SU-DHL-6 (cell line): ENCODE results near the gene TNIK.

Source experiments
- H2AFZ ChIP-seq: fragments of 200-600 bp; sonication (generic); 2 replicates; pipeline ENCODE4 v1.6.1; 2014; ENCODE audit warnings: low read depth, mild to moderate bottlenecking, moderate library complexity, mixed read lengths, antibody characterized with exemption, low read length; ENCODE audit not compliant: severe bottlenecking
- H3F3A ChIP-seq: fragments of 200-600 bp; shearing (Covaris generic); 2 replicates; pipeline ENCODE4 v1.6.0; 2016; ENCODE audit warnings: antibody characterized with exemption, mild to moderate bottlenecking; ENCODE audit not compliant: insufficient read depth
- H3K27ac ChIP-seq: fragments of 200-600 bp; sonication (generic); 2 replicates; pipeline ENCODE4 v1.5.1; 2016; ENCODE audit warnings: low read depth, mild to moderate bottlenecking, low read length, moderate library complexity, mixed read lengths
- H3K27me3 ChIP-seq: fragments of 200-600 bp; sonication (generic), shearing (Covaris generic); 2 replicates; pipeline ENCODE4 v1.6.0; 2014; ENCODE audit warnings: mild to moderate bottlenecking, low read length
- H3K36me3 ChIP-seq: fragments of 200-600 bp; sonication (generic); 2 replicates; pipeline ENCODE4 v1.6.1; 2014; ENCODE audit warnings: mild to moderate bottlenecking, low read length, mixed read lengths
- H3K4me2 ChIP-seq: fragments of 300-600, 200-600 bp; shearing (Covaris generic), sonication (generic); 2 replicates; pipeline ENCODE4 v1.6.0; 2014; ENCODE audit warnings: low read length, low read depth, mild to moderate bottlenecking; ENCODE audit not compliant: poor library complexity, severe bottlenecking
- H3K4me3 ChIP-seq: fragments of 200-600 bp; sonication (generic); 2 replicates; pipeline ENCODE4 v1.5.1; 2014; ENCODE audit warnings: antibody characterized with exemption, low read length, mild to moderate bottlenecking, mixed read lengths; ENCODE audit not compliant: insufficient read depth, poor library complexity, severe bottlenecking
- H3K79me2 ChIP-seq: fragments of 200-600 bp; sonication (generic); 2 replicates; pipeline ENCODE4 v1.6.1; 2014; ENCODE audit warnings: mild to moderate bottlenecking, low read length, moderate library complexity; ENCODE audit not compliant: insufficient read depth
- H3K9ac ChIP-seq: fragments of 200-600 bp; sonication (generic); 2 replicates; pipeline ENCODE4 v1.7.0; 2014; ENCODE audit warnings: mild to moderate bottlenecking, low read length
- H3K9me2 ChIP-seq: fragments of 200-600 bp; sonication (generic); replicated peaks from 2 replicates; pipeline ENCODE4 v1.6.1; 2014; ENCODE audit warnings: low read length; ENCODE audit not compliant: insufficient read depth
- H3K9me3 ChIP-seq: fragments of 200-600 bp; sonication (generic); 2 replicates; pipeline ENCODE4 v1.6.1; 2014; ENCODE audit warnings: low read length, mixed read lengths; ENCODE audit not compliant: insufficient read depth
- H4K20me1 ChIP-seq: fragments of 200-600 bp; sonication (generic); 2 replicates; pipeline ENCODE4 v1.6.1; 2014; ENCODE audit warnings: low read depth, mild to moderate bottlenecking, antibody characterized with exemption, low read length, moderate library complexity, mixed read lengths
- CTCF ChIP-seq: fragments of 200-600 bp; sonication (generic); IDR thresholded peaks from one replicate; pipeline ENCODE4 v1.5.1; 2017; ENCODE audit warnings: antibody characterized with exemption, mild to moderate bottlenecking, low read length, moderate library complexity; ENCODE audit not compliant: insufficient read depth, poor library complexity, severe bottlenecking
- EZH2phosphoT487 ChIP-seq: fragments of 200-600 bp; sonication (generic), shearing (Covaris generic); conservative IDR thresholded peaks from 2 replicates; pipeline ENCODE4 v1.6.1; 2018; ENCODE audit warnings: mild to moderate bottlenecking, antibody characterized with exemption, low read length, moderate library complexity, mixed read lengths

TNIK gene

DNA sequence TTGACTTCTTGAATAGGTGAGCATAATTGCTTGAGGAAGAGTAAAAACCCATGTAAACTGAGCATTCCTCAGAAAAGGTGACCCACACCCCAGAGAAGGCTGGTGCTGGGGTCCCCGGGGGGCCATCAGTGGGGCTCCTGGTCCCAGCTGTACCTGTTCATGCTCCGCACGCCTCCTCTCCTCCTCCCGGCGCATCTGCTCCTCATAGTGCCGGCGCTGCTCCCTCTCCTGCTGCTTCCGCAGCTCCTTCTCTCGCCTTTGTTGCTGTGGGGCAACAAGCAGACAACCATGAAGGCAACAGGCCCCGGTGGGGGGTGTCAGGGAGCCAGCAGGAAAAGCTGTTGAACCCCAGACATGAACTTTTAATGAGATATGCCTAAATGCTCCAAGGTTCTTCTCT, 320.0 kb downstream of the TNIK start:
- no peak overlapping the region for H3K4me2 ChIP-seq
- no peaks in the 10 kb centered on the region for H3K9me3 ChIP-seq
- H3K9ac ChIP-seq, result no peak overlapping the region
- H3K27me3 ChIP-seq, result no peaks in the 10 kb centered on the region
- H3K9me2 ChIP-seq, result no peaks in the 10 kb centered on the region; the same call in 1 of the 2 replicates
- no peaks in the 10 kb centered on the region for H4K20me1 ChIP-seq
- TF ChIP-seq EZH2phosphoT487 (no peak), CTCF (no peak)
- H3F3A ChIP-seq, result no peaks in the 10 kb centered on the region
- H2AFZ ChIP-seq, result no peak overlapping the region
- H3K36me3 ChIP-seq, result no peaks in the 10 kb centered on the region
- no peaks in the 10 kb centered on the region for H3K79me2 ChIP-seq
- H3K27ac ChIP-seq, result no peak overlapping the region
- H3K4me3 ChIP-seq, result no peak overlapping the region

GRCh38 chr3:171138027-171138426, 322.2 kb downstream of the TNIK start:
- TF ChIP-seq EZH2phosphoT487 (no peak), CTCF (no peak)
- H3K4me2 ChIP-seq, result no peak overlapping the region
- H3K9me2 ChIP-seq, result no peaks in the 10 kb centered on the region
- H2AFZ ChIP-seq, result no peak overlapping the region
- H3K79me2 ChIP-seq, result no peaks in the 10 kb centered on the region
- H3K36me3 ChIP-seq, result no peaks in the 10 kb centered on the region
- no peak overlapping the region for H3K27ac ChIP-seq
- no peaks in the 10 kb centered on the region for H3K27me3 ChIP-seq
- H3F3A ChIP-seq, result no peaks in the 10 kb centered on the region
- H3K9me3 ChIP-seq, result no peaks in the 10 kb centered on the region
- no peaks in the 10 kb centered on the region for H4K20me1 ChIP-seq
- H3K4me3 ChIP-seq, result no peak overlapping the region
- no peak overlapping the region for H3K9ac ChIP-seq

DNA sequence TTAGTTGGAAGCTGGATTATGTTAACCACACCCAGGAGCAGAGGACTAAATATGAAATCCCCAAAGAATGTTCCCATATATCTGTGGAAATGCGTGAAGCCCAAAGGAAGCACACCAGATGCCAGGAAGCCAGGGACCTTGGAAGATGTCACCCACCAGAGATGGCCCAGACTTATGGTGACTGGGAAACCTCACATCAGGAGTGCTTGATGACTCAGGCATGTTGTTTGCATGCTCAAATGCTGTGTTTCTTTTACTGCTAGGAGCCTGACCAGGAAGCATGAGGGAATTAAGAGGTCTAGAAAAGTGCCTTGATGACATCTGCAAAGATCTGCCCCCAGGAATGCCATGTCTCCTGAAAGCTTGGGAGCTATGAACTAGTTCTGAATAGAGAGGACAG, 324.7 kb downstream of the TNIK start:
- no peaks in the 10 kb centered on the region for H3K27me3 ChIP-seq
- no peaks in the 10 kb centered on the region for H3F3A ChIP-seq
- no peaks in the 10 kb centered on the region for H3K79me2 ChIP-seq
- H3K27ac ChIP-seq, result no peak overlapping the region
- no peak for TF ChIP-seq EZH2phosphoT487
- TF ChIP-seq CTCF, result no peak
- H3K9me2 ChIP-seq, result no peaks in the 10 kb centered on the region
- H3K9ac ChIP-seq, result no peak overlapping the region
- no peak overlapping the region for H2AFZ ChIP-seq
- H3K4me2 ChIP-seq, result no peak overlapping the region
- H4K20me1 ChIP-seq, result no peaks in the 10 kb centered on the region
- H3K9me3 ChIP-seq, result no peaks in the 10 kb centered on the region
- H3K4me3 ChIP-seq, result no peak overlapping the region
- no peaks in the 10 kb centered on the region for H3K36me3 ChIP-seq
